Stomach (tissue), 4 donors: ENCODE results near the gene PRDX1.

Source experiments
- EP300 ChIP-seq: sonication (generic); formaldehyde crosslinking; IDR thresholded peaks from one replicate; pipeline ENCODE4 v1.6.1; 2017; ENCODE audit warnings: antibody characterized with exemption
- POLR2A ChIP-seq, 4 donors: fragments of 450-650 bp; IDR thresholded peaks; one replicate each; pipeline ENCODE4 v1.6.1; 2016; ENCODE audit warnings: antibody characterized with exemption in 4 of 4, control low read depth in 2 of 4, mild to moderate bottlenecking in 1 of 4, moderate library complexity in 1 of 4
- POLR2AphosphoS5 ChIP-seq, 3 donors: sonication (generic); formaldehyde crosslinking; IDR thresholded peaks; one replicate each; pipeline ENCODE4 v1.6.1; 2016; ENCODE audit warnings: antibody characterized with exemption in 3 of 3
- TF ChIP-seq, protein P1 (sequence below), 7 experiments: fragments of 450-650 bp in 4 of 7; fragments of 200-600 bp in 3 of 7; sonication (generic) in 3 of 7; IDR thresholded peaks; one replicate each; pipeline ENCODE4 v1.5.1; 2016 to 2019; ENCODE audit warnings: antibody characterized with exemption in 7 of 7, control low read depth in 2 of 7, mild to moderate bottlenecking in 1 of 7

- TF ChIP-seq, protein P1, sequence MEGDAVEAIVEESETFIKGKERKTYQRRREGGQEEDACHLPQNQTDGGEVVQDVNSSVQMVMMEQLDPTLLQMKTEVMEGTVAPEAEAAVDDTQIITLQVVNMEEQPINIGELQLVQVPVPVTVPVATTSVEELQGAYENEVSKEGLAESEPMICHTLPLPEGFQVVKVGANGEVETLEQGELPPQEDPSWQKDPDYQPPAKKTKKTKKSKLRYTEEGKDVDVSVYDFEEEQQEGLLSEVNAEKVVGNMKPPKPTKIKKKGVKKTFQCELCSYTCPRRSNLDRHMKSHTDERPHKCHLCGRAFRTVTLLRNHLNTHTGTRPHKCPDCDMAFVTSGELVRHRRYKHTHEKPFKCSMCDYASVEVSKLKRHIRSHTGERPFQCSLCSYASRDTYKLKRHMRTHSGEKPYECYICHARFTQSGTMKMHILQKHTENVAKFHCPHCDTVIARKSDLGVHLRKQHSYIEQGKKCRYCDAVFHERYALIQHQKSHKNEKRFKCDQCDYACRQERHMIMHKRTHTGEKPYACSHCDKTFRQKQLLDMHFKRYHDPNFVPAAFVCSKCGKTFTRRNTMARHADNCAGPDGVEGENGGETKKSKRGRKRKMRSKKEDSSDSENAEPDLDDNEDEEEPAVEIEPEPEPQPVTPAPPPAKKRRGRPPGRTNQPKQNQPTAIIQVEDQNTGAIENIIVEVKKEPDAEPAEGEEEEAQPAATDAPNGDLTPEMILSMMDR (IDR thresholded peaks at IDR 0.05) = no peak
- TF ChIP-seq EP300 (no peak), POLR2AphosphoS5 (IDR thresholded peaks at IDR 0.05) (no peak), POLR2A (IDR thresholded peaks at IDR 0.05) (no peak)
Observed at GRCh38 chr1:45568421-45568820, 46.7 kb upstream of the PRDX1 start.
